MM.1S (cell line): ENCODE results near the gene TRIM44.

ENCODE experiments used
- DNase-seq: peaks from one replicate; pipeline ENCODE4 v3.0.0-alpha.2; 2015
- H2AFZ ChIP-seq: fragments of 300-600 bp; sonication (generic); 2 replicates; pipeline ENCODE4 v1.6.0; 2016; ENCODE audit warnings: antibody characterized with exemption, low read length
- H3F3A ChIP-seq: fragments of 300-600 bp; sonication (generic); 2 replicates; pipeline ENCODE4 v1.6.1; 2016; ENCODE audit warnings: mild to moderate bottlenecking, antibody characterized with exemption, low read length, moderate library complexity, mixed read lengths; ENCODE audit not compliant: insufficient read depth
- H3K27ac ChIP-seq: fragments of 300-600 bp; sonication (generic); 2 replicates; pipeline ENCODE4 v1.5.1; 2016; ENCODE audit warnings: mild to moderate bottlenecking, low read length
- H3K27me3 ChIP-seq: fragments of 300-600 bp; sonication (generic); replicated peaks from 2 replicates; pipeline ENCODE4 v1.6.0; 2016; ENCODE audit warnings: low read length; ENCODE audit not compliant: insufficient read depth
- H3K36me3 ChIP-seq: fragments of 300-600 bp; sonication (generic); replicated peaks from 2 replicates; pipeline ENCODE4 v1.6.1; 2016; ENCODE audit warnings: mild to moderate bottlenecking, low read length, mixed read lengths; ENCODE audit not compliant: insufficient read depth
- H3K4me1 ChIP-seq: fragments of 300-600 bp; sonication (generic); 2 replicates; pipeline ENCODE4 v1.6.1; 2016; ENCODE audit warnings: low read length, mixed read lengths
- H3K4me2 ChIP-seq: fragments of 300-600 bp; sonication (generic); 2 replicates; pipeline ENCODE4 v1.6.0; 2016; ENCODE audit warnings: low read depth, low read length
- H3K4me3 ChIP-seq: fragments of 300-600 bp; sonication (generic); 2 replicates; pipeline ENCODE4 v1.5.1; 2016; ENCODE audit warnings: low read length, mixed read lengths
- H3K79me2 ChIP-seq: fragments of 300-600 bp; sonication (generic); 2 replicates; pipeline ENCODE4 v1.6.1; 2016; ENCODE audit warnings: mixed run types, low read length, mixed read lengths
- H3K9ac ChIP-seq: fragments of 300-600 bp; sonication (generic); 2 replicates; pipeline ENCODE4 v1.6.1; 2016; ENCODE audit warnings: low read length, mixed read lengths
- H3K9me2 ChIP-seq: fragments of 300-600 bp; sonication (generic); replicated peaks from 2 replicates; pipeline ENCODE4 v1.6.1; 2016; ENCODE audit warnings: mild to moderate bottlenecking, low read length, mixed read lengths; ENCODE audit not compliant: insufficient read depth
- H3K9me3 ChIP-seq: fragments of 300-600 bp; sonication (generic); replicated peaks from 2 replicates; pipeline ENCODE4 v1.6.1; 2016; ENCODE audit warnings: mild to moderate bottlenecking, low read length, mixed read lengths; ENCODE audit not compliant: insufficient read depth
- H4K20me1 ChIP-seq: fragments of 300-600 bp; sonication (generic); 2 replicates; pipeline ENCODE4 v1.6.1; 2016; ENCODE audit warnings: mild to moderate bottlenecking, low read length, moderate library complexity, mixed read lengths; ENCODE audit not compliant: insufficient read depth
- EZH2 ChIP-seq: fragments of 300-600 bp; sonication (generic); optimal IDR thresholded peaks from 2 replicates; pipeline ENCODE3; 2017; ENCODE audit warnings: low read depth, mild to moderate bottlenecking, antibody characterized with exemption, low read length, mixed read lengths
- EZH2phosphoT487 ChIP-seq: fragments of 300-600 bp; sonication (generic); IDR thresholded peaks from 2 replicates; pipeline ENCODE4 v1.6.1; 2018; ENCODE audit warnings: antibody characterized with exemption, low read length
- TF ChIP-seq, protein P1 (sequence below): fragments of 300-600 bp; sonication (generic); IDR thresholded peaks from 2 replicates; pipeline ENCODE4 v1.5.1; 2016; ENCODE audit warnings: antibody characterized with exemption, low read length, mixed read lengths

The TRIM44 gene

GRCh38 chr11:35794850-35795249 lies 132.3 kb downstream of the TRIM44 start:
- Histone ChIP-seq H3K9me3 (no peaks in the 10 kb centered on the region), H3K4me1 (no peaks in the 10 kb centered on the region), H3K9ac (no peak overlapping the region), H2AFZ (no peak overlapping the region), H3K27me3 (no peaks in the 10 kb centered on the region), H3K79me2 (no peaks in the 10 kb centered on the region), H3K36me3 (no peaks in the 10 kb centered on the region), H3K4me2 (no peak overlapping the region), H3K4me3 (no peak overlapping the region), H3K9me2 (no peaks in the 10 kb centered on the region), H3F3A (no peaks in the 10 kb centered on the region), H3K27ac (no peak overlapping the region), H4K20me1 (no peaks in the 10 kb centered on the region)
- no peak for DNase-seq
- TF ChIP-seq, protein P1, sequence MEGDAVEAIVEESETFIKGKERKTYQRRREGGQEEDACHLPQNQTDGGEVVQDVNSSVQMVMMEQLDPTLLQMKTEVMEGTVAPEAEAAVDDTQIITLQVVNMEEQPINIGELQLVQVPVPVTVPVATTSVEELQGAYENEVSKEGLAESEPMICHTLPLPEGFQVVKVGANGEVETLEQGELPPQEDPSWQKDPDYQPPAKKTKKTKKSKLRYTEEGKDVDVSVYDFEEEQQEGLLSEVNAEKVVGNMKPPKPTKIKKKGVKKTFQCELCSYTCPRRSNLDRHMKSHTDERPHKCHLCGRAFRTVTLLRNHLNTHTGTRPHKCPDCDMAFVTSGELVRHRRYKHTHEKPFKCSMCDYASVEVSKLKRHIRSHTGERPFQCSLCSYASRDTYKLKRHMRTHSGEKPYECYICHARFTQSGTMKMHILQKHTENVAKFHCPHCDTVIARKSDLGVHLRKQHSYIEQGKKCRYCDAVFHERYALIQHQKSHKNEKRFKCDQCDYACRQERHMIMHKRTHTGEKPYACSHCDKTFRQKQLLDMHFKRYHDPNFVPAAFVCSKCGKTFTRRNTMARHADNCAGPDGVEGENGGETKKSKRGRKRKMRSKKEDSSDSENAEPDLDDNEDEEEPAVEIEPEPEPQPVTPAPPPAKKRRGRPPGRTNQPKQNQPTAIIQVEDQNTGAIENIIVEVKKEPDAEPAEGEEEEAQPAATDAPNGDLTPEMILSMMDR: no peak

DNA sequence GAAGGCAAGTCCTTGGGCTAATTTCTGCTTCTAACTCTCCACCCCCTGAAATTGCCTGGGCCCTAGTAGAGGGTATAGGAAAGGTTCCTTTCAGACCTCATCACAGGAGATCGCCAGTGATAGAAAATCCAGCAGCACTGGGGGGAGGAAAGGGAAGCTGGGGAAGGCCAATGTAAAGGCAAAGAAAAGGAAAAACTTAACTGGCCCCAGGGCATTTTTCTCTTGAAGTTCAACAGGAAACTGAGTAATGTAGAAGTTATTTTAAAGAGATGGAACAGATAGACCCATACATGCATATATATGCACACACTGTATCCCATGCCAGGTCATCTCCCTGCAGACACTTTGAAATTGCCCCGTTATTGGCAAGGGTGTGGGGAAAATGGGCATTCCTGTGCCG lies 134.0 kb downstream of the TRIM44 start:
- Histone ChIP-seq H3K9ac (no peak overlapping the region), H3K9me3 (no peaks in the 10 kb centered on the region), H3K4me2 (no peak overlapping the region), H3F3A (no peaks in the 10 kb centered on the region), H3K36me3 (no peaks in the 10 kb centered on the region), H3K27ac (no peak overlapping the region), H3K79me2 (no peaks in the 10 kb centered on the region), H3K4me3 (no peak overlapping the region), H4K20me1 (no peaks in the 10 kb centered on the region), H2AFZ (no peak overlapping the region), H3K9me2 (no peaks in the 10 kb centered on the region), H3K27me3 (no peaks in the 10 kb centered on the region), H3K4me1 (no peaks in the 10 kb centered on the region)
- DNase-seq: no peak
- TF ChIP-seq, protein P1: no peak
- TF ChIP-seq EZH2: no peak
- no peak for TF ChIP-seq EZH2phosphoT487

- Histone ChIP-seq H3F3A (no peaks in the 10 kb centered on the region), H3K4me1 (no peaks in the 10 kb centered on the region), H3K9ac (no peak overlapping the region), H3K4me2 (no peak overlapping the region), H4K20me1 (no peaks in the 10 kb centered on the region), H3K36me3 (no peaks in the 10 kb centered on the region), H3K9me2 (no peaks in the 10 kb centered on the region), H3K79me2 (no peaks in the 10 kb centered on the region), H3K27ac (no peak overlapping the region), H2AFZ (no peak overlapping the region), H3K27me3 (no peaks in the 10 kb centered on the region), H3K4me3 (no peak overlapping the region), H3K9me3 (no peaks in the 10 kb centered on the region)
- TF ChIP-seq, protein P1: no peak
- TF ChIP-seq EZH2 (no peak), EZH2phosphoT487 (no peak)
- DNase-seq: no peak
These were observed 135.8 kb downstream of the TRIM44 start for GRCh38 chr11:35798423-35798822.

GRCh38 chr11:35798983-35799382 lies 136.4 kb downstream of the TRIM44 start:
- no peak for TF ChIP-seq EZH2
- TF ChIP-seq, protein P1: no peak
- TF ChIP-seq EZH2phosphoT487: no peak
- Histone ChIP-seq H3K36me3 (no peaks in the 10 kb centered on the region), H3K9me2 (no peaks in the 10 kb centered on the region), H3K4me3 (no peak overlapping the region), H3K27ac (no peak overlapping the region), H3K9me3 (no peaks in the 10 kb centered on the region), H4K20me1 (no peaks in the 10 kb centered on the region), H3K9ac (no peak overlapping the region), H3K4me2 (no peak overlapping the region), H2AFZ (no peak overlapping the region), H3K4me1 (no peaks in the 10 kb centered on the region), H3F3A (no peaks in the 10 kb centered on the region), H3K79me2 (no peaks in the 10 kb centered on the region), H3K27me3 (no peaks in the 10 kb centered on the region)
- no peak for DNase-seq
